Measurements from ENCODE around the gene KCNJ4.
"Not testable (repeated sequence)": the region's sequence is repeated elsewhere in the genome, so short reads cannot be mapped to it uniquely, and the experiment has no call there.

The KCNJ4 gene

DNA sequence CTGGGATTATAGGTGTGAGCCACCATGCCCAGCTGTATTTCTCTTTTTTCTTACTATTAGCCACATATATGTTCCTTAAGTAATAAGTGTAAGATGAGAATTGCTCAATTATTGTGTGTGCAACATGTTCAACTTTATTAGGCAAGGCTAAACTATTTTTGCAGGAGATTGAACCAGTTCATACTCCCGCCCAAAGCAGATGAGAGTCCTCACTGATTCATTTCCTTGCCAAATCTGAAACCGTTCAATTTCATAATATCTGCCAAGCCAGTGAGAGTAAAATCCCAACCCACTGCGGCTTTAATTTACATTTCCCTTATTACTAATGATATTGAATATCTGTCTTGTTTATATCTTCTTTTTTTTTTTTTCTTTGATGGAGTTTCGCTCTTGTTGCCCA lies 48.4 kb downstream of the KCNJ4 start:
- DNase-seq: no peak

DNA sequence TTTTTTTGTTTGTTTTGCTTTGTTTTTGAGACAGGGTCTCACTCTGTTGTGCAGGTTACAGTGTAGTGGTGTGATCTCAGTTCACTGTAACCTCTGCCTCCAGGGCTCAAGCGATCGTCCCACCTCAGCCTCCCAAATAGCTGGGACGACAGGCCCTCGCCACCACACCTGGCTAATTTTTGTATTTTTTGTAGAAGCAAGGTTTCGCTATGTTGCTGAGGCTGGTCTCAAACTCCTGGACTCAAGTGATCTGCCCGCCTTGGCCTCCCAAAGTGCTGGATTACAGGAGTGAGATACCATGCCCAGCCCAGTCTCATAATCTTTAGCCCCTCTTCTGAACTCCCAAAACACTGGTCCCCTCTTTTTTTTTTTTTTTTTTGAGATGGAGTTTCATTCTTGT lies 50.6 kb downstream of the KCNJ4 start:
- DNase-seq: no peak

DNA sequence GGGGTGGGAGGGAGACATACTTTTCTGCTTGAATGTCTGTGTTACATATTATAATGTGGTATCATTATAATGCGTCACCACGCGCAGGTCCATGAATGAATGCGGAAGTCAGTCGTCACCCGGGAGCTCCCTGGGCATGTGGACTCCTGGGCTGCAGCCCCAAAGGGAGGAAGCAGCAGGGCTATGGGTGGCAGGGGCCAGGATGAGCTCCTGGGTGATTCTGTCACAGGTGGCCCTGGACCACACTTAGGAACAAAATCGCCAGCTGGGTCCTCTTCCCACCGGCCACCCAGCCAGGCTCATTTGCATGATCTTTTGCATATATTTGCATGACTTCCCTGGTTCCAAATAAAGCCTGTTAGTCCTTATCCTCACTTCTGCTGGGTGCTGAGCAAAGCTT lies 51.2 kb downstream of the KCNJ4 start:
- DNase-seq: no peak

DNA sequence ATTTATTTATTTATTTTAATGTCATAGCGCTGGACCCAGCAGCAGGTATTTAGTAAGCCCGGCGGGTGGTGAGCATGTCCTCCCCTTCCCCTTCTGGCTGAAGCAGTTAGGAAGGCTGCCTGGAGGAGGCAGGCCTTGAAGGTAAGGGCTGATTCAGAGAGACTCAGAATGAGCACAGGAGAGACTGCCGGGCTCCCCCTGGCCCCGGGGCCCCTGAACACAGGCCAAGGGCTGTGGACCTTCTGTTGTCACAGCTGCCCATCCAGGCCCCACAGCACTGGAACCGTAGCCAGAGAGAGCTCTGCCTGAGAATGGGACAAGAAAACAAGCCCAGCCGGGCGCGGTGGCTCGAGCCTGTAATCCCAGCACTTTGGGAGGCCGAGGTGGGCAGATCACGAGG lies 52.8 kb downstream of the KCNJ4 start:
- DNase-seq: no peak

DNA sequence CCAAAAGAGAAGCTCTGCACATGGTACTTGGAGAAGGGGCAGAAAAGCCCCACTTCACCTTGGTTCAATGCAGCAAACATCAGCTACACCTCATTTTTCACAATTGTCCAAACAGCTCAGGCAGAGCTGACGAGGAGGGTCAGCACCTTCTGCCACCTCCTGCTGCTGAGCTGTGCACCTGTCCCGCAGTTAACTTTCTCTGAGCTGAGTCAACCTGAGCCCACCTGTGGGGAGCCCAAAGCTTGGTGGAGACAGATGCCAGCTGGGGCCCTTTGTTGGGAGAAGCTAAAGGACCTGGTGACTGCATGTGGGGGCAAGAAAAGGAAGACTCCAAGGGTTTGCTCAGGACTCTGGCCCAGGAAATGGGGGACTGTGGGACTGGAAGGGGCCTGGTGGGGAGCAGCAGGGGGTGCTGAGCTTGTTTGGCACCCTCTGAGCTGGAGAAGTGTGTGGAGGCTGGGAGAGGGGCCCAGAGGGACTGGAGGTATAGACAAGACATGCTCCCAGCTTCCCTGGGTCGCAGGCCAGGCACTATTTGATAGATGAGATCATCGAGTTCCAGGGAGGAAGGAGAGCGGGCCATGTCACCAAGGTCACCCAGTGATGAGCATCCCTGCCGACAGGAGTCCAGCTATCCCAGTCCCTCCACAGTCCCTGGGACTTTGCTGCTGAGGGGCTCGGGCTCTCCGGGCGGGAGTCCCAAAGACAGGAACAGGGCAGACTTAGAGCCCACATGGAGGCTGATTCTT lies 53.5 kb downstream of the KCNJ4 start:
- no peak for DNase-seq

DNA sequence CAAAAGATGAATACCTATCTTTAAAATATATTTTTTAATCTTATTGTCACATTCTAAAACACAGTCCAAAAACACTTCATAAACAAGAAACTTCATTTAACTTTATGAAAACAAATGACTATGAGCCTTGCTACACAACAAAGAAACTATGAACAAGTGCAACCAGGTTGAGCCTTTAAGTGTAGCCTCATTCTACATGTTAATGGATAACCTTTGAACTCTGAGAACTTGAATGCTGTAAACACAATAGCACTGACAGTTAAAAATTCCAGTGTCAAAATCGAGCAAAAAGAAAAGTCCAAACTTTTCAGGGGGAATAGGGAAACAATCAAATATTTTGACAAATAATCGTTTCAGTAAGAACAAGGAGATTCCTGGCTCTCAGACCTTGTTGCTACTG lies 54.7 kb downstream of the KCNJ4 start:
- not testable (repeated sequence) for DNase-seq

DNA sequence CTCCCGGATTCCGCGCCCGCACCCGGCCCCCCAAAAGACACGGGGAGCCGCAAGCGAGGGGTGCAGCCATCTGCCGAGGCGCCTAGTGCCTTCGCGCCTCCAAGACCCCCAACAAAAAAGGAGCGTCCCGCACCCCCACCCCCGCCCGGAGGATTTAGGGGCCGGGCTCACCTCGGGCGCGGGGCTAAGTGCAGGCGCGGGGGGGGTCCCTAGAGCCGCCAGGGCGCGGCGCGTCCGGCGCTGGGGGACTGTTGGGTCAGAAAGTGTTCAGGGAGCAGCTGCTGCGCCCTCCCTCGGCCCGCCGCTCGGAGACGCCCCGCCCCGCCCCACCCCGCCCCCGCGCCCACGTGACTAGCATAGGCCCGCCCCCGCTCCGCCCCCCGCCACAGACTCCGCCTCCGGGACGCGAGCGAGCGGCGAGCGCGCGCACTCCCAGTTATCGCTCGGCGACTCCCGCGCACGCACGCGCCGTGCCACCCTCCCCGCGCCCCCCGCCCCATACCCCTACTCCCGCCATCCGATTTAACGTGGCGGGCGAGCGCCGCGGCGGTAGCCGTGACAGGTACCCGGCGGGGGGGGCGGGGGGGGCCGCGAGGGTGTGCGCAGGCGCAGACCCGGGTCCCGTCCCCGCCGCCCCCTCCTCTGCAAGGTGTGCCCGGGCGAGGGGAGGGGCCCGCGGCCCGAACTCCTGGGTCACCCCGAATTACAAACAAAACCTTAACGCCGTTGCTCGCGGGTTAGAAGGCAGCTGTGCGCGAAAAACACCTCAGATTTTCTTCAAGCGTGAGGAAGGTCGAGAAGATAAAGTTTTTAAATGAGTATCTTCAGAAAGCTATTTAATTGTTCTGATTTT lies 56.2 kb downstream of the KCNJ4 start:
- DNase-seq: peak; percentile 80

DNA sequence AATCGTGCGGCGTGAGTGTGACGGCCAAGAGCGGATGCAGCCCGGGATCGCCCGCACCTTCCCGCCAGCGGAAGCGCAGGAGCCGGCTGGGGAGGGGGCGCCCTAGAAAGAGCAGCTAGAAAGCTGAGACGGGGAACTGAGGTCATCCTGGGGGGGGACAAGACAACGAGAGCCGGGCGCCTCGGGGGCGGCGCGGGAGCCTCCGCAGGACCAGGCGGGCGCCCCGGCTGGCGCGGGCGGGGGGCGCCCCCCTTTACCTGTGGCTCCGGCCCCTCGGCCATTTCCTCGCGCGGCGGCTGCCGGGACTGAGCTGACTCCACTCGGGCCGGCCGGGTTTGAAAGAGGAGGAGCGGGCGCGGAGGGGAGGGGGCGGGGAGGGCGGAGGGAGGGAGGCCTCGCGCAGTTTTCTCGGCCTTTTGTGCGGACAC lies 56.8 kb downstream of the KCNJ4 start:
- not testable (repeated sequence) for DNase-seq

DNA sequence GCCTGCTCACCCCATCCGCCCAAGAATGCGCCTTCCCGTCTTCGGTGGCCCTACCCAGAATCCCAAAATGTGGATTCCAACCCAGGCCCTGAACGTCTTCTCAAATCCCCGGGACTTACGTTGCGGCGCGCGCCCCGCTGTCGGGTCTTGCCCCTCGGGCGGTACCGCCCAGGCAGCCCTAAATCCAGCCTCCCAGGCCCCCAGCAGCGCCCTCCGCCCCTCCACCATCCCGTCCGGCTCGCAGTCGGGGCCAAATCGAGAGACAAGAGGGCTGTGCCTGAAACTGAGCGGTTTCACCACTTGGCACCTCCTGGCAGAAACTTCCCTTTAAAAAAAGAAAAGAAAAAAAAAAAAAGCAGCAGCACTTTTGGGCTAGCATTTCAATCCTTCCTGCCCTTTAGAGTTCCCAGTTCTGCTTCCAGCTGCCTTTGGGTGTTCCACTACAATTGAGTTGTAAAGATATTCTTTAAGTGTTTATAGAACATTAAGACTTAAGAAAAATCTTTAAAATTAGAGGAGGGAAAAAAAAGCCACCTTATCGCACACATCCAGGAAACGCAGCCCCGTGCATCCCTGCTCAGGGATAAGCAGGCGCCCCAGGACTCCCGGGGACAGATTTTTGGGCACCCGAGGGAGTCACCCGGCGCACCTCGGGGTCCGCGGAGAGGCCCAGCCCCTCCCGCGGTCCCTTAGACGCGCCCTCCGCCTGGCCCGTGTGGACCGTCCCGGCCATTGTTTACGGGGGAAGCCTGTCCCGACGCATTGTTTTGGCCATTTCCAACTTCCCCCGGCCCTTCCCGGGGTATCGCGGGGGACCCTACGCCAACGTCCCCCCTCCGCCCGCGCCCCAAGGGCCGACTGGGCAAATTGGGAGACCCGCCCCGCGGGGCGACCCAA lies 57.6 kb downstream of the KCNJ4 start:
- DNase-seq: peak; percentile 55

DNA sequence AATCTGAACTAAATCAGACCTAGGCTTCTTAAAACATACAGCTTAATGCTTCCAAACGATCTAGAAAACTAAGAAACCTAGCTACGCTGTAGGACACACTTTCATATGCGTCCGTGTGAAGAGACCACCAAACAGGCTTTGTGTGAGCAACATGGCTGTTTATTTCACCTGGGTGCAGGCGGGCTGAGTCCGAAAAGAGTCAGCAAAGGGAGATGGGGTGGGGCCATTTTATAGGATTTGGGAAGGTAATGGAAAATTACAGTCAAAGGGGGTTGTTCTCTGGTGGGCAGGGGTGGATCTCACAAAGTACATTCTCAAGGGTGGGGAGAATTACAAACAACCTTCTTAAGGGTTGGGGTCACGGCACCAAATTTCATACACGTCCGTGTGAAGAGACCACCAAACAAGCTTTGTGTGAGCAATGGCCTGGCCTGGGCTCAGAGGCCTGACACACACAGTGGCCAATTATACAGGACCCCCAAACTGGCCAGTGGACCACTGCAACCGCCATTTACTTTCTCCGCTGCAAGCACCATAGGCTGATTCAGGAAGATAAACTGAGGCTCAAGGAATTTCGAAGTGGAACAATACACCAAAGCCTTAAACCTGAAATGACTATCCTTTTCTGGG lies 58.4 kb downstream of the KCNJ4 start:
- DNase-seq: not testable (repeated sequence)

DNA sequence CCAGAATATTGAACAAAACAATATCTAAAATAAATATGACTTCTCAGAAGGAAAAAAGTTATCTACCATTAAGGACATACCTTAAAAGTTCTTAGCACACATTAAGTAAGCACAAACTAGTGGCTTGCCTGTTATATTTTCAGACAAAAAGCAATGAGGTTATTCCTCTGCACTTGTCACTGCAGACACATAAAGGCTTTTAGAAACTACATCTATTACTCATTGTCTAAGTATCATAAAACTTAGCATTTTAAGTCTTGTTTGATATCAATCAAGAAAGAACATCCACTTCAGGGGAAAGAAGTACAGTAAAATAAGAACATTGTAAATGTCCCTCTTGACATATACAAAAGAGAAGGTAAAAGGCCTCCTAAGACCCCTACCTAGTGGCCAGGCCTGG lies 59.1 kb downstream of the KCNJ4 start:
- DNase-seq: not testable (repeated sequence)

DNA sequence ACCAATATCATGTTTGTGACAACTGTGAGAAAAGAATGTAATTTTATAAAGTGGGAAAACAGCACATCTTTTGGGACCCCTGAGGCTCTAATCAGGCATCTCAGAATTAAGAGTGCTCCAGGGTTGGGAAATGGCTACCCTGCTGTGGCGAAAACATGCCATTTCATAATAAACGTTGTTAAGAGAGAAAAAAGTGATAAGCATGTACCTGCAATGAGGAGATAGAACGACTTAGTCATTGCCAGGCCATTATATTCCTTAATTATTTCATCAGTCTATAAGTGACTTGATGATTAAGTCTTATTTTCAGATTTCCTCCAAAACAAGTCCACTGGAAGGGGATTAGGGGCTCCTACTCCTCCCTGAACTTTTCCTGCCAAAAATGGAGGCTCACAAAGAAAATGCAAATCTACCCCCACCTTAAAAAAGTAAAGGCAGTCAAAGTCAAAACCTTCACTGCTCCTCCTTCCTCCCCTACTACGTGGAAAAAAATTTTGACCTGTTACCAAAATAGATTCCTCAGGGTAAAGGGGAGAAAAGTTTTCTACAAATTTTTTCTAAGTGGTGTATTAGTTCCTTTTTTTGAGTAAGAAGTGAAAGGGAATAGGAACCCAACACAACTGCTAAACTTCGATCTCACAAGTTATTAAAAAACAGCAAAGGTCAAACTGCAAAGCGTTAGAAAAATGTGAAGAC lies 59.9 kb downstream of the KCNJ4 start:
- DNase-seq: not testable (repeated sequence)

DNA sequence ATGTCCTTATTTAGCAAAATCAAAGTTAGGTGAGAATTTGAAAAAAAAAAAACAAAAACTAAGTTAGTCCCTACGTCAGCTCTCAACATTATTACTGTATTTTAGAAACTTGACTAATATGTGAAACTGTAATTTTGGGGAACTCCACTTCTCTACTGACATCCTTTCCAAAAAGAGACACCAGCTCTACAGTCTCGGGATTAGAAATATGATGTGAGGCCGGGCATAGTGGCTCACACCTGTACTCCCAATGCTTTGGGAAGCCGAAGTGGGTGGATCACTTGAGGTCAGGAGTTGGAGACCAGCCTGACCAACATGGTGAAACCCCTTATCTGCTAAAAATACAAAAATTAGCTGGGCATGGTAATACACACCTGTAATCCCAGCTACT lies 65.6 kb downstream of the KCNJ4 start:
- not testable (repeated sequence) for DNase-seq

DNA sequence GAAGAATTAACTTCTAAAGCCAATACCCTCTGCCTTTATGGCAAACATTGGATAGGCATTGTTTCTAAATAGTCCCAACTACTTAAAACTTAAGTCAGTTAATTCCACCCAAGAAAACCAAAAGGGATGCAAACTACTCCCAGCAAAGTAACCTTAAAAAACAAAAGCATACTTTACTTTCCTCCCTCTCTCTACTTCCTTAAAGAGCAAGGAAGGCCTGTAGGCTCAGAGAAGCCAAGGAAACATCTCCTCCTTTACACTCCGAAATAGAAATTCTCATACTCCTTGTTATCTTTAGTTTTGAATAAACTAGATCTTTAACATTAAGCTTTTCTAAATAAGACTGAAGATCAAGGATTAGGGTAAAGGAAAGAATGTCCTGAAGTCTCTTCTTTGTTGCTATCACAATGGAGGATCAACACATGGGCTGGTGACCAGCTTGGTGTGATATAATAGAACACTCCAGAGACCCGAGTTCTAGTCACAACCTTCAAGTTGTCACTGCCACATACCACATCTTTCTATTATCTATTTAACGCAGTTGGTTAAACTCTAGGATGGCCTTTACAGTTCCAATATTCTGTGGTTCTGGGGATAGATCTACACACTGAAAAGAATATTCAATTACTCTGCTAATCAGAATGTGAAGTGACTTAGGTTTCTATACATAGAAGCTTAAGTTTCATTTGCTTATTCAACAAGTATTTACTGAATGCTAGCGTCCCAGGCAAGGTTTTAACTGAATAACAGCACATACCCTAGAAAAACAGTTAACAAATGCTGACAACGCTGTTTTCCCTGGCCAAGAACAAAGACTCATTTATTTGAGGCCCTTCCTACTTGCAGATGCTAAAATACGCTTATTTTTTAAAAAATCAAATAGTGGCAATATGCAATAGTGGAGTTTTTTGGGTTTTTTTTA lies 66.2 kb downstream of the KCNJ4 start:
- DNase-seq: not testable (repeated sequence)

DNA sequence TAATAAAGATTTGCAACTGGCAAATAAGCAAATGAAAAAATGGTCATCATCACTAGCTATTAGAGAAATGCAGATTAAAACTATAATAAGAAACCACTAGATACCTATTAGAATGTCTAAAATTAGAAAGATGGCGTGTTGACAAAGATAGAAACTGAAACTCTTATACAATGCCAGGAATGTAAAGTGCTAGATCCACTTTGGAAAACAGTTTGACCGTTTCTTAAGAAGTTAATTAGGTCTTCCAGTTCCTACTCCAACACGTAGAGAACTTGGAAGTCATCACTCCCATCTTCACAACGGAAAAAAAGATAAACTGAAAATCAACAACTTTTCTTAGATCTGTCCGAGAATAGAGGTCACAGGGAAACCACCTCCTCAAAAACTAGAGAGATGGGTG lies 68.1 kb downstream of the KCNJ4 start:
- DNase-seq: not testable (repeated sequence)

DNA sequence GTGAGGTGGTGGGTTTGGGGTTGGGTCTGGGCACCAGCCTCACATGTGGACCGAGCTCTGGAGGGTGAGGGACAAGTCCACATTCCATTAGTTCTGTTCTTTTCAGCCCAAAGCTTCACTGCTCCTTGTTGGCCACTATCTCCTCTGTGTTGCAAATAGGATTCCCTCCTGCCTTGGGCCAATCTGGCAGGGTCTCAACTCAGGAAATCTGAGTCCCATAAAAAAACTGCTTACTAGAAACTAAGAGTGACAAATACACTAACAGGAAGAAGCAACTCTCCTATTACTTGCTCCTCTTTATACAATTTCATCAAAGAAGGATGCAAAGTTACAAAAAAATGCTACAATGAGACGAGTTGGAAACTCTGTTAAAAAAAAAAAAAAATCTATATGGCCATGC lies 71.6 kb downstream of the KCNJ4 start:
- DNase-seq: no peak

DNA sequence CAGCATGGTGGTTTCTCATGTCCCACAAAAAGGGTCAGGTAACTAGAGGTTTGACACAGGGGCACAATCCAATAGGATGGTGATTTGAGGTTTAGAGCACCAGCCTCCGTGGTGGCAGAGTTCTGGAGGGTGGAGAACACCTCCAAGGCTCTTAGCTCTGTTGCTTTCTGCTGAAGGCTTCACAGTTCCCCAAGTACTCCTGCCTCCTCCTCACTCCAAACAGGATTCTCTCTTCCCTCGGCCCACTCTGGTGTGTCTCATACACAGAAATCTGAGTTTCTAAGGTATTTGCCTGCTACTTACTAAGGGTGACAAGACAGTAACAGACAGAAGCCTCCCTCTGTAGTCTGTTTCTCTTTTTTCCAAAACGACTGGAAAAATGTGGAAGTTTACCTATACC lies 73.6 kb downstream of the KCNJ4 start:
- not testable (repeated sequence) for DNase-seq

All from retina (tissue), 1 donor.